Measurements from ENCODE around the gene SLC25A47. TPM values are rescaled to one million over a fixed set of nuclear protein-coding genes. Genes with fewer than 3 reads are reported as not detected.

Gene SLC25A47
- total RNA-seq, 2 experiments from 2014 or later, result not detected

- ChIA-PET CTCF (interaction anchor here (1.2 to 2.0 kb wide), 6 partner anchors 10 to 162 kb away, joined by 4 to 19 read pairs (median 9); no protein-coding TSS in a partner anchor), POLR2A (interaction anchor here (2.1 kb wide), 1 partner anchor 308 kb away, joined by 8 read pairs; no protein-coding TSS in a partner anchor)
- Mint-ChIP-seq H3K27ac (peak overlapping the region; percentile 100), H3K4me3 (peak overlapping the region; percentile 98), H3K9me3 (no peaks in the 10 kb centered on the region), H3K4me1 (ENCODE audit: low read depth) (peaks cover 44% of the 10 kb centered on the region), H3K27me3 (peaks cover 1% of the 10 kb centered on the region), H3K36me3 (peaks cover 37% of the 10 kb centered on the region)
- DNase-seq, result peak; percentile 20
- intact Hi-C loops (cut with micrococcal nuclease), result loop anchor here (1.0 to 10.0 kb wide), 10 partner anchors 71 to 1708 kb away; partner anchors contain the start of gene HSP90AA1
Measured at GRCh38 chr14:100376751-100377171, 53.6 kb downstream of the SLC25A47 start.

Small RNAs within 50 kb of the gene (microRNA-seq; reads per million reads assigned to microRNA genes)
- gene MIR345 (ENCODE audit: borderline microRNAs expressed, borderline number of aligned reads, borderline replicate concordance) (27.9 reads per million, percentile 48 among the genes with 10 or more reads in this experiment), gene MIR6764 (ENCODE audit: borderline microRNAs expressed, borderline number of aligned reads, borderline replicate concordance) (not detected)

Other genes with a start within 250 kb of the SLC25A47 start
- gene DEGS2, start 163.7 kb upstream of the SLC25A47 start, total RNA-seq, result 1 to 10 TPM; 1.1 to 1.3 TPM
- gene YY1, start 84.2 kb upstream of the SLC25A47 start, total RNA-seq, result 10 to 100 TPM; 88.6 to 98.2 TPM
- 10 to 100 TPM; 14.9 to 15.7 TPM for gene SLC25A29, start 16.9 kb upstream of the SLC25A47 start, total RNA-seq
- 1 to 10 TPM; 6.6 to 7.5 TPM for gene WDR25, start 53.1 kb downstream of the SLC25A47 start, total RNA-seq

All from activated CD4-positive, alpha-beta memory T cell treated with anti-CD3 and anti-CD28 coated beads for 36 hours (primary cell).